GM13976 (cell line): ENCODE measurements around the gene RHOA.

Experiments
- DNase-seq: peaks from one replicate; pipeline ENCODE4 v3.0.0; 2012; ENCODE audit warnings: low spot score
- in situ Hi-C: fragments of 300-500 bp; cut with MboI; formaldehyde crosslinking; loops from one replicate; pipeline ENCODE4 v1.12.0; 2022; ENCODE audit warnings: low sequenced_read_pairs, mixed read lengths, inconsistent platforms; ENCODE audit not compliant: unreplicated experiment
- TF ChIP-seq, protein P1 (sequence below): IDR thresholded peaks from 2 replicates; pipeline ENCODE4 v1.5.1; 2012; ENCODE audit warnings: borderline replicate concordance, mild to moderate bottlenecking; ENCODE audit not compliant: insufficient read depth; ENCODE audit errors: extremely low read depth, missing control alignments, control extremely low read depth

The RHOA gene

DNA sequence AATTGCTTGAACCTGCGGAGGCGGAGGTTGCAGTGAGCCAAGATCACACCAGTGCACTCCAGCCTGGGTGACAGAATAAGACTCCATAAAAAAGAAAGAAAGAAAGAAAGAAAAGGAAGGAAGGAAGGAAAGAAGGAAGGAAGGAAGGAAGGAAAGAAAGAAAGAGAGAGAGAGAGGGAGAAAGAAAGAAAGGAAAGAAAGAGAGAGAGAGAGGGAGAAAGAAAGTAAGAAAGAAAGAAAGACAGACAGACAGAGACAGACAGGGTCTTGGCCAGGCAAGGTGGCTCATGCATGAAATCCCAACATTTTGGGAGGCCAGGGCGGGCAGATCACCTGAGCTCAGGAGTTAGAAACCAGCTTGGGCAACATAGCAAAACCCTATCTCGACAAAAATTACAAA is 41.8 kb upstream of the RHOA start:
- no peak for DNase-seq
- TF ChIP-seq, protein P1, sequence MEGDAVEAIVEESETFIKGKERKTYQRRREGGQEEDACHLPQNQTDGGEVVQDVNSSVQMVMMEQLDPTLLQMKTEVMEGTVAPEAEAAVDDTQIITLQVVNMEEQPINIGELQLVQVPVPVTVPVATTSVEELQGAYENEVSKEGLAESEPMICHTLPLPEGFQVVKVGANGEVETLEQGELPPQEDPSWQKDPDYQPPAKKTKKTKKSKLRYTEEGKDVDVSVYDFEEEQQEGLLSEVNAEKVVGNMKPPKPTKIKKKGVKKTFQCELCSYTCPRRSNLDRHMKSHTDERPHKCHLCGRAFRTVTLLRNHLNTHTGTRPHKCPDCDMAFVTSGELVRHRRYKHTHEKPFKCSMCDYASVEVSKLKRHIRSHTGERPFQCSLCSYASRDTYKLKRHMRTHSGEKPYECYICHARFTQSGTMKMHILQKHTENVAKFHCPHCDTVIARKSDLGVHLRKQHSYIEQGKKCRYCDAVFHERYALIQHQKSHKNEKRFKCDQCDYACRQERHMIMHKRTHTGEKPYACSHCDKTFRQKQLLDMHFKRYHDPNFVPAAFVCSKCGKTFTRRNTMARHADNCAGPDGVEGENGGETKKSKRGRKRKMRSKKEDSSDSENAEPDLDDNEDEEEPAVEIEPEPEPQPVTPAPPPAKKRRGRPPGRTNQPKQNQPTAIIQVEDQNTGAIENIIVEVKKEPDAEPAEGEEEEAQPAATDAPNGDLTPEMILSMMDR = no peak
- in situ Hi-C loops = no loop called here

DNA sequence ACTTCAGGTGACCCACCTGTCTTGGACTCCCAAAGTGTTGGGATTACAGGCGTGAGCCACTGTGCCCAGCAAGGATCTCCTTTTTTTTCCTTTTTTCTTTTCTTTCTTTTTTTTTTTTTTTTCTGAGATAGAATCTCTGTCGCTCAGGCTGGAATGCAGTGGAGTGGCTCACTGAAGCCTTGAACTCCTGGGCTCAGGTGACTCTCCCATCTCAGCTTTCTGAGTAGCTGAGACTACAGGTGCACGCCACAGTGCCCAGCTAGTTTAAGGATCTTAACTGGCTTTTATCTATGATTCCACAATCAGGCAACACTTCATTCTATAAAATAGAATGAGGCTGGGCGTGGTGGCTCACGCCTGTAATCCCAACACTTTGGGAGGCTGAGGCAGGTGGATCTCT is 33.6 kb upstream of the RHOA start:
- in situ Hi-C loops = loop anchor here (25.0 kb wide), 1 partner anchor 283 kb away; the partner anchor contains the start of genes CCDC71 and KLHDC8B
- DNase-seq = no peak
- TF ChIP-seq, protein P1 = no peak

DNA sequence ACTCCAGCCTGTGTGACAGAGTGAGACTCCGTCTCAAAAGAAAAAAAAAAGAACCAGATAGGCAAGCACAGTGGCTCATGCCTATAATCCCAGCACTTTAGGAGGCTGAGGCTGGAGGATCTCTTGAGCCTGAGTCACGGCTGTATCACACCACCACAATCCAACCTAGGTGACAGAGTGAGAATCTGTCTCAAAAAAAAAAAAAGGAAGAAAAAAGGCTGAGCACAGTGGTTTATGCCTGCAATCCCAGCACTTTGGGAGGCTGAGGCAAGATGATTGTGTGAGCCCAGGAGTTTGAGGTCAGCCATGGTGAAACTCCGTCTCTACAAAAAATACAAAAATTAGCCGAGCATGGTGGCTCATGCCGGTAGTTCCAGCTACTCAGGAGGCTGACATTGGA is 23.0 kb upstream of the RHOA start:
- no peak for DNase-seq
- in situ Hi-C loops = loop anchor here (25.0 kb wide), 1 partner anchor 272 kb away; the partner anchor contains the start of genes CCDC71 and KLHDC8B
- TF ChIP-seq, protein P1 = no peak

DNA sequence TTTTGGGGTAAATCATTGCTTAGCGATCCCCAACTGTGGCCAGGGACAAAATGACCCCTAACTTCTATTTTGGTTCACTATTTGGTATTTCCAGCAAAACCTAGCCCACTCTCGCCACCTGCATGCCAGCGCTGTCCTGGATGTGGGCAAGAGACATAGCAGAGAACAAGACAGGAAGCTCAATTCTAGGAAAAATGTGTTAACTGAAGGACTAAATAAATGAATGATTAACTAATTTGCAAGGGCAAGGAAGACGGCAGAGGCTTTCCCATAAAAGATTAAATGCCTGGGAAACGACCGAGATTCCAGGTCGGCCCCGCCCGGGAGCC is 16.9 kb upstream of the RHOA start:
- in situ Hi-C loops = loop anchor here (25.0 kb wide), 1 partner anchor 266 kb away; the partner anchor contains the start of genes CCDC71 and KLHDC8B
- peak; percentile 36 for DNase-seq
- TF ChIP-seq, protein P1 = no peak

DNA sequence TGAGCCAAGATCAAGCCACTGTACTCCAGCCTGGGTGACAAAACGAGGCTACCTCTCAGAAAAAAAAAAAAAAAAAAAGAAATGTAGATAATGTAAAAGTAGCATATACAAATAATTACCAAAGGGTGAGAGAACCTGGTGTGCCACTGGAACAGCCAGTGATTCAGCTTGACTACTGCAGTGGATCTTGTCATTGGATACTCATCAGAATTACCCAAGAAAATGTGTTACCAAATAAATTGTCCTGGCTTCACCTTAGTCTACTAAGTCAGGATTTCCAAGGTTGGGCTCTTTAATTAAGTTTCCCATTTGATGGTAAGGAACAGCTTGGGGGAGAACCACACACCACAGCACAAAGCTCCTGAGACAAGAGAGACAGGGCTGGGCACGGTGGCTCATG is 15.8 kb upstream of the RHOA start:
- DNase-seq = peak; percentile 8
- in situ Hi-C loops = loop anchor here (25.0 kb wide), 1 partner anchor 265 kb away; the partner anchor contains the start of genes CCDC71 and KLHDC8B
- TF ChIP-seq, protein P1 = no peak

DNA sequence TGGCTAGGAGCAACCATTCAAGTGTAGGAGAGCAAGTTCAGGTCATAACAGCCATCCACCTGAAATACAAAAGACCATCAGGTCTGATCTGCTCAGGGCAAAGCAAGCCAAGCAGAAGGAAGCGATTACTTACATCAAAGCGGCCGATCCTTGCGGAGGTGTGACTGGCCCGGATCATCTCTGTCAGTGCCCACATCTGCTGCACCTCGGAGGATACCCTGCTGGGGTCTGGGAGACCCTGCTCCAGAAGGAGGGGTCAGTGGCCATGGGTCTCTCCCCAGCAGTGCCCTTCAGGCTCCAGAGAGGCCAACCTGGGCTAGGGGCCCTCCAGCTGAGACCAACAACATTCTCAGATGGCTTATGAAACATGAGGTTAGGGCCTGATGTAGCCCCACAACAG is 13.0 kb upstream of the RHOA start:
- DNase-seq = peak; percentile 1
- in situ Hi-C loops = loop anchor here (25.0 kb wide), 1 partner anchor 263 kb away; the partner anchor contains the start of genes CCDC71 and KLHDC8B
- TF ChIP-seq, protein P1 = no peak
